GM12801 (cell line): ENCODE data around the gene NAA15.

ENCODE experiments used
- TF ChIP-seq, protein P1 (sequence below): IDR thresholded peaks from one replicate; pipeline ENCODE4 v1.5.1; 2011; ENCODE audit warnings: control low read depth; ENCODE audit not compliant: insufficient read length; ENCODE audit errors: extremely low read depth

NAA15 gene

DNA sequence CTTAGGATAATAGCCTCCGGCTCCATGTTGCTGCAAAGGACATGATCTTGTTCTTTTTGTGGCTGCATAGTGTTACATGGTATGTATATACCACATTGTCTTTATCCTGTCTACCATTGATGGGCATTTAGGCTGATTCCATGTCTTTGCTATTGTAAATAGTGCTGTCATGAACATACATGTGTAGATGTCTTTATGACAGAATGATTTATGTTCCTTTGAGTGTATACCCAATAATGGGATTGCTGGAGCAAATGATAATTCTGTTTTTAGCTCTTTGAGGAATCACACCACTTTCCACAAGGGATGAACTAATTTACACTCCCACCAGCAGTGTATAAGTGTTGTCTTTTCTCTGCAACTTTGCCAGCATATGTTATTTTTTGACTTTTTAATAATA, 157.2 kb downstream of the NAA15 start:
- TF ChIP-seq, protein P1, sequence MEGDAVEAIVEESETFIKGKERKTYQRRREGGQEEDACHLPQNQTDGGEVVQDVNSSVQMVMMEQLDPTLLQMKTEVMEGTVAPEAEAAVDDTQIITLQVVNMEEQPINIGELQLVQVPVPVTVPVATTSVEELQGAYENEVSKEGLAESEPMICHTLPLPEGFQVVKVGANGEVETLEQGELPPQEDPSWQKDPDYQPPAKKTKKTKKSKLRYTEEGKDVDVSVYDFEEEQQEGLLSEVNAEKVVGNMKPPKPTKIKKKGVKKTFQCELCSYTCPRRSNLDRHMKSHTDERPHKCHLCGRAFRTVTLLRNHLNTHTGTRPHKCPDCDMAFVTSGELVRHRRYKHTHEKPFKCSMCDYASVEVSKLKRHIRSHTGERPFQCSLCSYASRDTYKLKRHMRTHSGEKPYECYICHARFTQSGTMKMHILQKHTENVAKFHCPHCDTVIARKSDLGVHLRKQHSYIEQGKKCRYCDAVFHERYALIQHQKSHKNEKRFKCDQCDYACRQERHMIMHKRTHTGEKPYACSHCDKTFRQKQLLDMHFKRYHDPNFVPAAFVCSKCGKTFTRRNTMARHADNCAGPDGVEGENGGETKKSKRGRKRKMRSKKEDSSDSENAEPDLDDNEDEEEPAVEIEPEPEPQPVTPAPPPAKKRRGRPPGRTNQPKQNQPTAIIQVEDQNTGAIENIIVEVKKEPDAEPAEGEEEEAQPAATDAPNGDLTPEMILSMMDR = no peak

GRCh38 chr4:139458999-139459398, 157.7 kb downstream of the NAA15 start:
- TF ChIP-seq, protein P1 = no peak

- TF ChIP-seq, protein P1 = no peak
Measured at GRCh38 chr4:139460565-139460964, 159.3 kb downstream of the NAA15 start.

GRCh38 chr4:139461022-139461628, 159.8 kb downstream of the NAA15 start:
- TF ChIP-seq, protein P1 = no peak

- TF ChIP-seq, protein P1 = no peak
Measured at GRCh38 chr4:139465922-139466321, 164.6 kb downstream of the NAA15 start.

DNA sequence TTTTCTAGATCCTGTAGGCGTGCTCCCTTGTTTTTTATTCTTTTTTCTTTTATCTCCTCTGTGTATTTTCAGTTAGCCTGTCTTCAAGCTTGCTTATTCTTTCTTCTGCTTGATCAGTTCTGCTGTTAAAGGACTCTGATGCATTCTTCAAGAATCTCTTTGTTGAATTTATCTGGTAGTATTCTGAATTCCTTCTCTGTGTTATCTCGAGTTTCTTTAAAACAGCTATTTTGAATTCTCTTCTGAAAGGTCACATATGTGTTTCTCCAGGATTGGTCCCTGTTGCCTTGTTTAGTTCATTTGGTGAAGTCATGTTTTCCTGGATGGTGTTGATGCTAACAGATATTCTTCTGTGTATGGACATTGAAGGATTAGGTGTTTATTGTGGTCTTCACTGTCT, 167.9 kb downstream of the NAA15 start:
- TF ChIP-seq, protein P1 = no peak
